GM19397 (cell line): ENCODE data around the gene RELL1.

Source experiments
- ATAC-seq: cut with Tn5 transposase; IDR thresholded peaks from one replicate; pipeline ENCODE4 v1.9.1; 2021; ENCODE audit warnings: mild to moderate bottlenecking, moderate library complexity; ENCODE audit not compliant: unreplicated experiment

Gene RELL1, protein sequence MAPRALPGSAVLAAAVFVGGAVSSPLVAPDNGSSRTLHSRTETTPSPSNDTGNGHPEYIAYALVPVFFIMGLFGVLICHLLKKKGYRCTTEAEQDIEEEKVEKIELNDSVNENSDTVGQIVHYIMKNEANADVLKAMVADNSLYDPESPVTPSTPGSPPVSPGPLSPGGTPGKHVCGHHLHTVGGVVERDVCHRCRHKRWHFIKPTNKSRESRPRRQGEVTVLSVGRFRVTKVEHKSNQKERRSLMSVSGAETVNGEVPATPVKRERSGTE

GRCh38 chr4:37686373-37687193 lies at the start of gene RELL1:
Gene RELL1, minus strand, starts transcription at chr4:37686376. Its CDS starts 89 bp downstream, at chr4:37686287.
- peak; percentile 84 for ATAC-seq

DNA sequence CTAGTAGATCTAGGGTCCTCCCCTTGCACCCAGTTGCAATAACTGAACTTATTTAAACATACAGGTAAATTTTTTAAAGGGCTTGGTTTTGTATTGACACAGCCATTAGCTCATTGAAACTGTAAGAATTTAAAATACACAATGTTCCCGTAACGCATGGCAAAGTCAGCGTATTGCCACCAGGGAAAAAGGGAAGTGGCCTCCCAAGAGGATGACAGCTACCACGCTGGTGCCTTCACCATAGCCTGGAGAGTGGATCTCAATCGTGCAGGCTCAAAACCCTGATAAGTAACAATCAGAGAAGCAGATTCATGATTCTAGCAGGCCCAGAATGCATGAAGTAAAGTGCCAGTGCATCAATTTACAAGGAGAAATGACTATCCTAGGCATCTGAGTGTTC lies 49.4 kb upstream of the RELL1 start:
- ATAC-seq, result no peak

- no peak for ATAC-seq
These were observed 48.8 kb upstream of the RELL1 start for GRCh38 chr4:37734989-37735388.

DNA sequence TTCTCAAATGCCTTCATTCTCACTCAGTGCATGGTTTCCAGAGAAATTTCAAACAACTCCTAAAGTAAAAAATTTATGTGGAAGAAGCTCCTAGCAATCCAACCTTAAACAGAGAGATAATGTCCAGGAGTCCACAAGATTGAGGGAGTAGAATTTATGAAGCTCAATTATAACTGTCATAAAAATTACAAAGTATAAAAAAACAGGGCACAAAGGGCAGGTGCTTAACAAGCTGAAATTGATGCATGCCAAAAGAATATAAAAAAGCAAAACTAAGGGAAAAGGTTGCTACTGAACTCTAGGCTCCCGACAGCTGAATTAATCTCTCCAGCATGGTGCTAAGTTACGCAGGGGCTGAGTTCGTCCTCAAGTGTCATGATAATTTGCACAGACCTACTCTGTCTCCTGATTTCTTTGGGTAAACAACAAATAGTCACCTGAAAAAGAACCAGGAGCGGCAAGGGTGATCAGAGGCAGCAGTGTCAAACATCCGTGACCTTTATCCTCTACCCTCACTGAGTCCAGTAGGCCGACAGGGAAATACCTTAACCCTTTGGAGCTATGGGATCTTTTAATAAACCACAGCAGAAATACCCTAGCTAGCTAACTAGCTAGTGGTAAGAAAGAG lies 47.2 kb upstream of the RELL1 start:
- ATAC-seq, result no peak

GRCh38 chr4:37732526-37733186 lies 46.5 kb upstream of the RELL1 start:
- no peak for ATAC-seq

DNA sequence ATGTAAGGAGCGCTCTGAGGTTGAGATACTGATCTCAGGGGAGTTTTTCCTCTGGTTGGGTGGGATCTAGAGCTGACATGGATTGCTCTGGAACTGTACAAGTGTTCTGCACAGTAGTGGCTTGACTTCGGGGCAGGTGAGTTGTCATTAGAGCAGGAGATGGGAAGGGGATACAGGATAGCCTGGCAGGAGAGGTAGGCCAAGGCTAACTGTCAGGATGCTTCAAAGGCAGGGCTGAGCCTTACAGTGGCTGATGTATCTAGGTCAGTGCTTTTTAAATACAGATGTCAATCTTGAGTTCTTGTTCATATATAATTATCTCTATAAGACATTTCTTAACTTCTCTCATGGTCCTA lies 43.5 kb upstream of the RELL1 start:
- ATAC-seq, result no peak

- no peak for ATAC-seq
These were observed 41.9 kb upstream of the RELL1 start for GRCh38 chr4:37728064-37728463.

DNA sequence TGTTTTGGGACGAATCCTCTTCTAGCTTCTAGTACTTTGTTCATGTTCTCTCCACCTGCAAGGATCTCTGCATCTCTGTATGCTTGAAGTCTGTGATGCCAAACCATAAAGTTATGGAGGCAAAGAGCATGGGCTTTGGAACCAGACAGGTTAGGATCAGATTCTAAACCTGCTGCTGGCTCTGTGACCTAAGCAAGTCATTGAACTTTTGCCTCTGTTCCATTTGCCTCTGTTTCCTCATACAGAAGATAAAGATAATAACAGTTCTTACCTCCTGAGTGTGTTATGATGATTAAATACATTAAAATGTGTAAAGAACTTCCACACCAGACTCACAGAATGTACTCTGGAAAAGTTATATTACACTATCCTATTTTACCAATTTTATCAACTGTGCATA lies 41.5 kb upstream of the RELL1 start:
- no peak for ATAC-seq

DNA sequence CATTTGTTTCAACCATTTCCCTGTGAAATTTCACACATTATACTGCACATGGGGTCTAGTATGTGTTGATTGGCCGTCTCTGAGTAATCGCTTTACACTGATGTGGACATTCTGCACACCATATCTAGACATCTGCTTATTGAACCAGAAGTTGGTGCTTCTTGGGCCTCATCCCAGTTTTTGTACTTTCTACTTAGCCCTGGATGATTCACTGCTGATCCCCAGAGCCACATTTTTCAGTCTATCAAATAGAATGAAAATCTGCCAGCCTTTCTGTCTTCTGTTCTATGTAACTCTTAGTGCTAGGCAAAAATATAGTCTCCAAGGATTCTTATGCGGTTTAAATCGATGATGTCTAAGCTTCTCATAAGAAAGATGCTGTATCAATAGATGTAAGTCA lies 40.5 kb upstream of the RELL1 start:
- no peak for ATAC-seq

DNA sequence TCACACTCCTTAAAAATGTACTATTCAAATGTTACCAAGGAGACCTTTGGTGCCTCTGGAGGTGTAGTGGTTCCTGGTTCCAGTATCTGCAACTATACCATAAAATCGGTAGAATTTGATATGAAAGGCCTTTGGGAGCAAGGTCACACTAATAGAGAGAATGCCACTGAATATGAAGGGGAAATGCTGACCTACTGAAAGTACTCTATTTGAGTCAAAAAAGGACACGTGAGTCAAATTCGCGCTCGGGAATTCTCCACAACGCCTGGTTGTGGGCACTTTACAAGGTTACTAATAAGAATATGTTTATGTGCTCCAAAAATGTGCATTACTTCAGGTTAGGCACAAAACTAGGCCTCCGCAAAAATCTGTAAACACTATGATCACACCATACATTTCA lies 39.5 kb upstream of the RELL1 start:
- no peak for ATAC-seq

DNA sequence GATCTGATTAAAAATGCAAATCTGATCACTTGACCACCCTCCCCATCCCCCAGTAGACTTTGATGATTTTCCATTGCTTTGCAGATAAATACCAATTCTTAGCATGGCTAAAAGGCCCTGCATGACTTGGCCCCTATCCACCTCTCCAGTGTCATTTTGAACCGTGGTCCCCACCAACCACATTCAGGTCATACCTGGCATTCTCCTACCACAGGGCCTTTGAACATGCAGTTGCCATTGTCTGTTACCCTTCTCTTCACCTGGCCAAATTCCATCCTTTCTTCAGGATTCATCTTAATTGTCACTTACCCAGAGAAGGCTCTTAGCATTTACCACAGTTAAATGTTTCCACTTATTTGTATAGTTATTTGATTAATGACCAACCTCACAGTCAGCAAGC lies 36.9 kb upstream of the RELL1 start:
- no peak for ATAC-seq

- ATAC-seq, result no peak
These were observed 35.9 kb upstream of the RELL1 start for GRCh38 chr4:37721995-37722638.

DNA sequence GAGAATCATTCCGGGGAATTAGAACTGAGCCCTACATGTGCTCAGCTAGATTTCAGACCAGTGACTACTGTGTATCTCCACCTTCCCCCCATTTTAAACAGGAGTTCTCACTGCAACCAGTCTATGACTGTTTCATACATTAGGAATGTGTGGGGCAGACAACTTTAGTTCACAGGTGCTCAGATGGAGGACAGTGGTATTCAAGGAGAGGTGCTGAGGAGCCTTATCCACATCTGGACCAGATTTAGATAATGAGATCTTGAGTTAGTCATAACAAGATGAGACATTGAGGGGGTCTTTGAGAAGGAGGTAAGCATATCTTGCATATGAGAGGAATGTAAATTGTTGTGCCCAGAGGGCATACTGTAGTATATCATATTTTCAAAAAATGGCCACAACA lies 32.8 kb upstream of the RELL1 start:
- ATAC-seq, result no peak

- no peak for ATAC-seq
These were observed 31.4 kb upstream of the RELL1 start for GRCh38 chr4:37717576-37717975.

GRCh38 chr4:37715889-37716402 lies 29.8 kb upstream of the RELL1 start:
- ATAC-seq, result no peak

- no peak for ATAC-seq
These were observed 24.3 kb upstream of the RELL1 start for GRCh38 chr4:37710491-37710890.

DNA sequence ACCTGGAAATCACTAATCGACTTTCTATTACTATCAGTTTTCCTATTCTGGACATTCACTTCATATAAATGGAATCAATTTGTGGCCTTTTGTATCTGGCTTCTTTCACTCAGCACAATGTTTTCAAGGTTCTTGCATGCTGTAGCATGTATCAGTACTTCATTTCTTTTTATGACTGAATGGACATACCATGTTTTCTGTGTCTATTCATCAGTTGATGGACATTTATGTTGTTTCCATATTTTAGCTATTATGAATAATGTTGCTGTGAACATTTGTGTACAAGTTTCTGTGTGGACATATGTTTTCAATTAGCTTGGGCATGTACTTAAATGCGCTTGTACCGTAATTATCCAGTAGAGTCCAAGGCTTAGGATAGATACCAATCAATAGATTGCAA lies 19.9 kb upstream of the RELL1 start:
- ATAC-seq, result no peak

DNA sequence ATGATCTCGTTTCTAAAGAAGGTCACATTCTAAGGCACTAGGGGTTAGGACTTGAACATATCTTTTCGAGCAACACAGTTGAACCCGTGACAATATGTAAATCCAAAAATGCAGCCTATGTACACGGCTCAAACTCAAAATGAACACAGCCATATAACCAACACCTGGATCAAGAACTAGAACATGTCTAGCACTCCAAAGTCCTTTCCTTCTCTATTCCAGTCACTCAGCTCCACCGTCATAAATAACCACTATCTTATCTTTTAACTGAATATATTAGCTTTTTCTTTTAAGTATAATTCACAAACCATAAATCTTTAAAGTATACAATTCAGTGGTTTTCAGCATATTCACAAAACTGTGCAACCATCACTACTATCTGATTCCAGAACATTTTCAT lies 19.4 kb upstream of the RELL1 start:
- no peak for ATAC-seq

DNA sequence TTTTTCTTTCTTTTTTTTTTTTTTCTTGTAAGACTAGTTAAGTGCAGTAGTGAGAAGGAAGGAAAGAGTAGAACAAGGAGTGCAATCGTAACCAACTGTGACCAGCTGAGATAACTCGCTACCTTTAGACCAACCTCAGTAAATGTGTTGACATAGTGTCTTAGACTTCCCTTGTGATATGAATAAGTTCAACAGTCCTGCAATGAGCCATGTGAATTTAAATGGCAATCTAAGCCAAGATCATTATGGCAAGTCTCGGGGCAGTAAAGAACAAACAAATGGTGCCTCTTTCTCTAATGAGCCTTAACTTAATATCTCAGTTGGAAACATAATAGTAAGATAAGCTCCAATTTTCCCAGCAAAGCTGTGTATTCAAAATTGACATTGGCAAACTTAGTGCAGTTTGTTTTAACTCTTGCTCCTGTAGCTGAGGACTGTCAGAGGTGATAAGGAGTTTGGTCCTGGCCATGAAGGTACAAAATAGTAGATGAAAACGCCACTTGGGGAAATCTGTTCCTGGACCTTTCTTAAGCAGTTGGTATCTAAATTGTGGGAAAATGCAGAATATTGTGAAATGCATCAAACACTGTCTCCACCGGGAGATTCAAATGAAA lies 13.8 kb upstream of the RELL1 start:
- no peak for ATAC-seq

- ATAC-seq, result no peak
These were observed 11.4 kb upstream of the RELL1 start for GRCh38 chr4:37697566-37697965.
